Endothelial cell of umbilical vein (primary cell): Measurements from ENCODE around the gene SSH2. TPM values are rescaled to one million over a fixed set of nuclear protein-coding genes. Genes with fewer than 3 reads are reported as not detected.
A peak's percentile ranks its signal among the peaks of the same experiment; 100 is the strongest.

Experiments
- BruUV-seq: library from RNA; stranded (reverse); fragments of 400-500 nt; replicated peaks from 2 replicates; lab custom pipeline; 2021; lab: Mats Ljungman, UMichigan
- CTCF ChIA-PET: fragments of 300-600, 350-600 bp; sonication (Branson Sonifier 250); formaldehyde crosslinking; loops from one replicate; lab custom pipeline; 2021; ENCODE audit warnings: antibody characterized with exemption, inconsistent platforms; lab: Charles Lee
- POLR2A ChIA-PET: fragments of 300-600, 350-600 bp; sonication (Branson Sonifier 250); formaldehyde crosslinking; loops from one replicate; lab custom pipeline; 2021; ENCODE audit warnings: antibody characterized with exemption, inconsistent platforms; lab: Charles Lee
- DNase-seq: peaks from one replicate; pipeline ENCODE4 v3.0.0-alpha.2; 2011; ENCODE audit warnings: low read depth, low spot score
- FAIRE-seq: peaks from 2 replicates; lab custom pipeline; 2011; peaks lifted over from hg19 to GRCh38; lab: Jason Lieb, UNC
- H2AFZ ChIP-seq: 2 replicates; pipeline ENCODE4 v1.6.0; 2012; ENCODE audit warnings: low read depth, low read length, control low read depth, inconsistent platforms
- H3K27ac ChIP-seq: 2 replicates; pipeline ENCODE4 v1.5.1; 2011; ENCODE audit warnings: low read depth, mild to moderate bottlenecking, control low read depth, low read length, moderate library complexity; ENCODE audit not compliant: insufficient read depth
- H3K27me3 ChIP-seq, 2 experiments: 2 replicates each; pipeline versions ENCODE4 v1.6.0 to v1.6.1; 2011; ENCODE audit warnings: low read length in 2 of 2, mixed read lengths in 1 of 2; ENCODE audit not compliant: control insufficient read depth in 2 of 2, insufficient read depth in 2 of 2
- H3K36me3 ChIP-seq, 2 experiments: 2 replicates in 1 of 2; 3 replicates in 1 of 2; pipeline ENCODE4 v1.5.1; 2011; ENCODE audit warnings: low read length in 2 of 2, mild to moderate bottlenecking in 1 of 2, moderate library complexity in 1 of 2; ENCODE audit not compliant: control insufficient read depth in 2 of 2, insufficient read depth in 2 of 2; ENCODE audit errors: extremely low read depth in 1 of 2
- H3K4me1 ChIP-seq: 3 replicates; pipeline ENCODE4 v1.5.1; 2011; ENCODE audit warnings: mild to moderate bottlenecking, low read length; ENCODE audit not compliant: control insufficient read depth, insufficient read depth; ENCODE audit errors: extremely low read depth
- H3K4me2 ChIP-seq: 2 replicates; pipeline ENCODE4 v1.6.1; 2011; ENCODE audit warnings: low read length, control low read depth, mixed read lengths; ENCODE audit not compliant: insufficient read depth
- H3K4me3 ChIP-seq, 3 experiments: fragments of 200-600 bp in 1 of 3; sonication (generic), shearing (Covaris generic) in 1 of 3; replicated peaks in 1 of 3; 2 replicates each; pipeline ENCODE4 v1.5.1; 2011 to 2016; ENCODE audit warnings: control low read depth in 3 of 3, low read length in 3 of 3, mild to moderate bottlenecking in 2 of 3, inconsistent platforms in 1 of 3, low read depth in 1 of 3, moderate library complexity in 1 of 3; ENCODE audit not compliant: insufficient read depth in 1 of 3
- H3K79me2 ChIP-seq: 2 replicates; pipeline ENCODE4 v1.6.0; 2012; ENCODE audit warnings: low read length, inconsistent platforms; ENCODE audit not compliant: control insufficient read depth, insufficient read depth
- H3K9ac ChIP-seq: replicated peaks from 2 replicates; pipeline ENCODE3; 2011; ENCODE audit warnings: low read length, control low read depth; ENCODE audit not compliant: insufficient read depth; ENCODE audit errors: extremely low read depth
- H3K9me1 ChIP-seq: replicated peaks from 3 replicates; pipeline ENCODE4 v1.6.0; 2011; ENCODE audit warnings: mild to moderate bottlenecking, low read length; ENCODE audit not compliant: control insufficient read depth, insufficient read depth; ENCODE audit errors: extremely low read depth
- H3K9me3 ChIP-seq: replicated peaks from 2 replicates; pipeline ENCODE4 v1.5.1; 2012; ENCODE audit warnings: low read length, inconsistent platforms; ENCODE audit not compliant: control insufficient read depth, insufficient read depth
- H4K20me1 ChIP-seq: replicated peaks from 2 replicates; pipeline ENCODE3; 2011; ENCODE audit warnings: mild to moderate bottlenecking, low read length; ENCODE audit not compliant: control insufficient read depth, insufficient read depth; ENCODE audit errors: extremely low read depth
- CTCF ChIP-seq, 2 donors: IDR thresholded peaks; 1 replicate in 1 of 2; 2 replicates in 1 of 2; pipeline ENCODE4 v1.5.1; 2011; ENCODE audit warnings: low read length in 2 of 2, mild to moderate bottlenecking in 2 of 2, moderate library complexity in 2 of 2, control low read depth in 1 of 2, inconsistent platforms in 1 of 2, low read depth in 1 of 2; ENCODE audit not compliant: insufficient read depth in 1 of 2; ENCODE audit errors: extremely low read depth in 1 of 2
- EZH2 ChIP-seq: IDR thresholded peaks from 2 replicates; pipeline ENCODE4 v1.6.1; 2012; ENCODE audit warnings: borderline replicate concordance, low read depth, mild to moderate bottlenecking, moderate library complexity, low read length, inconsistent platforms; ENCODE audit not compliant: severe bottlenecking
- FOS ChIP-seq: IDR thresholded peaks from 2 replicates; pipeline ENCODE4 v1.6.1; 2011; ENCODE audit warnings: mild to moderate bottlenecking, low read length, moderate library complexity, borderline replicate concordance; ENCODE audit not compliant: insufficient read depth
- GATA2 ChIP-seq: IDR thresholded peaks from 2 replicates; pipeline ENCODE4 v1.7.0; 2011; ENCODE audit warnings: low read depth, mild to moderate bottlenecking, moderate library complexity, mixed read lengths, low read length; ENCODE audit not compliant: insufficient read length, insufficient read depth
- JUN ChIP-seq: IDR thresholded peaks from 2 replicates; pipeline ENCODE4 v1.6.1; 2011; ENCODE audit warnings: borderline replicate concordance, low read depth; ENCODE audit not compliant: insufficient read length, insufficient read depth
- MAX ChIP-seq: IDR thresholded peaks from 2 replicates; pipeline ENCODE4 v1.6.1; 2011; ENCODE audit not compliant: insufficient read depth, insufficient read length
- MYC ChIP-seq: IDR thresholded peaks from one replicate; pipeline ENCODE4 v1.6.1; 2011; ENCODE audit warnings: mild to moderate bottlenecking, low read depth, low read length
- POLR2A ChIP-seq: IDR thresholded peaks from 2 replicates; pipeline ENCODE4 v1.6.1; 2012; ENCODE audit warnings: low read depth, mild to moderate bottlenecking, control low read depth, low read length
- POLR2AphosphoS5 ChIP-seq: IDR thresholded peaks from 2 replicates; pipeline ENCODE4 v1.6.1; 2012; ENCODE audit warnings: low read depth, mild to moderate bottlenecking, control low read depth, low read length, moderate library complexity; ENCODE audit not compliant: insufficient read depth
- dilution Hi-C: fragments of 300-500 bp; cut with MboI; formaldehyde crosslinking; loops from one replicate; pipeline ENCODE4 v1.15.0; 2019; ENCODE audit warnings: low sequenced_read_pairs; ENCODE audit not compliant: extremely low pct_ligation_motif_present
- intact Hi-C: fragments of 100-400 bp; cut with micrococcal nuclease; formaldehyde crosslinking; loops from one replicate; pipeline ENCODE4 v1.10.0; 2022
- polyA plus RNA-seq, 4 experiments: library from polyadenylated mRNA; depleted of rRNA in 3 of 4; stranded (reverse) in 3 of 4; unstranded in 1 of 4; fragments of >200 nt; gene quantifications; 2 replicates each; pipeline versions ENCODE4 v1.2.1 to v1.2.3, GENCODE V29; 2011 to 2012; ENCODE audit warnings: missing spikeins in 1 of 4
- total RNA-seq: library from RNA; stranded (reverse); gene quantifications from 2 replicates; pipeline ENCODE4 v1.2.3, GENCODE V29; 2021

SSH2 gene
- total and polyA plus RNA-seq, 2 donors (not counting 3 experiments of a cell fraction or from before 2014, with no cell fraction given): 24.6 to 60.9 TPM

GRCh38 chr17:29613856-29614255, 316.2 kb downstream of the SSH2 start:
- Histone ChIP-seq H4K20me1 (no peaks in the 10 kb centered on the region), H3K9ac (no peak overlapping the region), H3K4me2 (peak overlapping the region; percentile 18), H3K79me2 (no peaks in the 10 kb centered on the region), H3K36me3 (peaks cover 0 to 4% of the 10 kb centered on the region in 2 experiments), H3K4me3 (no peak overlapping the region), H3K9me1 (no peaks in the 10 kb centered on the region), H3K27ac (no peak overlapping the region), H3K27me3 (no peaks in the 10 kb centered on the region), H3K9me3 (no peaks in the 10 kb centered on the region), H2AFZ (peak overlapping the region; percentile 58), H3K4me1 (peaks cover 31% of the 10 kb centered on the region)
- BruUV-seq: no TSS peak
- intact Hi-C loops (loop anchor here (1.0 kb wide), 2 partner anchors 23 to 34 kb away; no protein-coding TSS in a partner anchor), dilution Hi-C loops (no loop called here)
- no peak for DNase-seq
- ChIA-PET CTCF (interaction anchor here (0.6 to 6.9 kb wide), 23 partner anchors 9 to 490 kb away, joined by 3 to 113 read pairs (median 5); partner anchors contain the start of genes ANKRD13B and SSH2), POLR2A (interaction anchor here (0.7 kb wide), 1 partner anchor 196 kb away, joined by 3 read pairs; no protein-coding TSS in a partner anchor)
- no peak for TF ChIP-seq CTCF (IDR thresholded peaks at IDR 0.05; ENCODE audit: extremely low read depth in 1 of 2, insufficient read depth in 1 of 2, low read depth in 1 of 2, low read length in 2 of 2)
- TF ChIP-seq GATA2: no peak
- no peak for TF ChIP-seq POLR2AphosphoS5
- no peak for TF ChIP-seq MYC
- TF ChIP-seq EZH2: no peak
- no peak for TF ChIP-seq FOS
- no peak for TF ChIP-seq POLR2A
- no peak for TF ChIP-seq JUN
- no peak for TF ChIP-seq MAX
- no peak for FAIRE-seq
